ENCODE results near the gene USPL1.

Gene USPL1

GRCh38 chr13:30615866-30616541, 1.7 kb upstream of the USPL1 start:
- peak overlapping the region; percentile 98 for H3K4me3 ChIP-seq (ENCODE audit: low read depth, low read length)
- no peaks in the 10 kb centered on the region; the same call in 1 of the 2 replicates for H3K36me3 ChIP-seq (ENCODE audit: control insufficient read depth, insufficient read depth, low read length)
- peaks cover 17% of the 10 kb centered on the region for H3K4me1 ChIP-seq (ENCODE audit: control insufficient read depth, insufficient read depth, low read length)
- H3K9me3 ChIP-seq (ENCODE audit: control insufficient read depth, insufficient read depth, low read length): no peaks in the 10 kb centered on the region
- H3K27me3 ChIP-seq (ENCODE audit: control insufficient read depth, insufficient read depth, low read length): no peaks in the 10 kb centered on the region
- H3K27ac ChIP-seq (ENCODE audit: low read depth, low read length): peak overlapping the region; percentile 100
- peak overlapping the region; percentile 85 for H3K9ac ChIP-seq (ENCODE audit: low read depth, low read length)

GRCh38 chr13:30616927-30617314, 799 bp upstream of the USPL1 start:
- Histone ChIP-seq H3K36me3 (ENCODE audit: control insufficient read depth, insufficient read depth, low read length) (peaks cover 7% of the 10 kb centered on the region), H3K9me3 (ENCODE audit: control insufficient read depth, insufficient read depth, low read length) (no peaks in the 10 kb centered on the region), H3K9ac (ENCODE audit: low read depth, low read length) (peak overlapping the region; percentile 85), H3K27me3 (ENCODE audit: control insufficient read depth, insufficient read depth, low read length) (no peaks in the 10 kb centered on the region), H3K27ac (ENCODE audit: low read depth, low read length) (peak overlapping the region; percentile 100), H3K4me1 (ENCODE audit: control insufficient read depth, insufficient read depth, low read length) (peaks cover 17% of the 10 kb centered on the region), H3K4me3 (ENCODE audit: low read depth, low read length) (peak overlapping the region; percentile 98)

- no peaks in the 10 kb centered on the region for H3K27me3 ChIP-seq (ENCODE audit: control insufficient read depth, insufficient read depth, low read length)
- peaks cover 17% of the 10 kb centered on the region for H3K4me1 ChIP-seq (ENCODE audit: control insufficient read depth, insufficient read depth, low read length)
- peak overlapping the region; percentile 98 for H3K4me3 ChIP-seq (ENCODE audit: low read depth, low read length)
- H3K27ac ChIP-seq (ENCODE audit: low read depth, low read length): peak overlapping the region; percentile 100
- peak overlapping the region; percentile 70 for H3K9ac ChIP-seq (ENCODE audit: low read depth, low read length)
- no peaks in the 10 kb centered on the region for H3K9me3 ChIP-seq (ENCODE audit: control insufficient read depth, insufficient read depth, low read length)
- peaks cover 21% of the 10 kb centered on the region for H3K36me3 ChIP-seq (ENCODE audit: control insufficient read depth, insufficient read depth, low read length)
These were observed 638 bp downstream of the USPL1 start for GRCh38 chr13:30618186-30618929.

- Histone ChIP-seq H3K27ac (ENCODE audit: low read depth, low read length) (no peak overlapping the region), H3K9me3 (ENCODE audit: control insufficient read depth, insufficient read depth, low read length) (no peaks in the 10 kb centered on the region), H3K4me3 (ENCODE audit: low read depth, low read length) (peak overlapping the region; percentile 98), H3K36me3 (ENCODE audit: control insufficient read depth, insufficient read depth, low read length) (peaks cover 27% of the 10 kb centered on the region), H3K4me1 (ENCODE audit: control insufficient read depth, insufficient read depth, low read length) (peaks cover 17% of the 10 kb centered on the region), H3K27me3 (ENCODE audit: control insufficient read depth, insufficient read depth, low read length) (no peaks in the 10 kb centered on the region), H3K9ac (ENCODE audit: low read depth, low read length) (peak overlapping the region; percentile 70; the same call in 1 of the 2 replicates)
These were observed 1.2 kb downstream of the USPL1 start for GRCh38 chr13:30618930-30619279.

- H3K27ac ChIP-seq (ENCODE audit: low read depth, low read length): no peak overlapping the region
- peak overlapping the region; percentile 98; the same call in 1 of the 2 replicates for H3K4me3 ChIP-seq (ENCODE audit: low read depth, low read length)
- H3K9ac ChIP-seq (ENCODE audit: low read depth, low read length): no peak overlapping the region; the same call in 1 of the 2 replicates
These were observed 2.0 kb downstream of the USPL1 start for GRCh38 chr13:30619731-30620130.

GRCh38 chr13:30620941-30621340, 3.2 kb downstream of the USPL1 start:
- no peak overlapping the region for H3K9ac ChIP-seq (ENCODE audit: low read depth, low read length)
- no peak overlapping the region for H3K4me3 ChIP-seq (ENCODE audit: low read depth, low read length)
- peaks cover 9% of the 10 kb centered on the region for H3K4me1 ChIP-seq (ENCODE audit: control insufficient read depth, insufficient read depth, low read length)
- no peaks in the 10 kb centered on the region for H3K9me3 ChIP-seq (ENCODE audit: control insufficient read depth, insufficient read depth, low read length)
- no peaks in the 10 kb centered on the region for H3K27me3 ChIP-seq (ENCODE audit: control insufficient read depth, insufficient read depth, low read length)
- no peak overlapping the region for H3K27ac ChIP-seq (ENCODE audit: low read depth, low read length)
- peaks cover 36% of the 10 kb centered on the region for H3K36me3 ChIP-seq (ENCODE audit: control insufficient read depth, insufficient read depth, low read length)

More at GRCh38 chr13:30619731-30620130, 2.0 kb downstream of the USPL1 start:
- Histone ChIP-seq H3K9me3 (ENCODE audit: control insufficient read depth, insufficient read depth, low read length) (no peaks in the 10 kb centered on the region), H3K36me3 (ENCODE audit: control insufficient read depth, insufficient read depth, low read length) (peaks cover 35% of the 10 kb centered on the region), H3K27me3 (ENCODE audit: control insufficient read depth, insufficient read depth, low read length) (no peaks in the 10 kb centered on the region), H3K4me1 (ENCODE audit: control insufficient read depth, insufficient read depth, low read length) (peaks cover 17% of the 10 kb centered on the region)

GRCh38 chr13:30622551-30622950, 4.8 kb downstream of the USPL1 start:
- Histone ChIP-seq H3K27me3 (ENCODE audit: control insufficient read depth, insufficient read depth, low read length) (no peaks in the 10 kb centered on the region), H3K4me1 (ENCODE audit: control insufficient read depth, insufficient read depth, low read length) (peaks cover 6% of the 10 kb centered on the region; the same call in 1 of the 2 replicates), H3K9ac (ENCODE audit: low read depth, low read length) (no peak overlapping the region), H3K27ac (ENCODE audit: low read depth, low read length) (no peak overlapping the region), H3K36me3 (ENCODE audit: control insufficient read depth, insufficient read depth, low read length) (peaks cover 41% of the 10 kb centered on the region), H3K9me3 (ENCODE audit: control insufficient read depth, insufficient read depth, low read length) (no peaks in the 10 kb centered on the region), H3K4me3 (ENCODE audit: low read depth, low read length) (no peak overlapping the region)

- no peaks in the 10 kb centered on the region for H3K9me3 ChIP-seq (ENCODE audit: control insufficient read depth, insufficient read depth, low read length)
- no peak overlapping the region for H3K4me3 ChIP-seq (ENCODE audit: low read depth, low read length)
- no peak overlapping the region for H3K27ac ChIP-seq (ENCODE audit: low read depth, low read length)
- peaks cover 41% of the 10 kb centered on the region for H3K36me3 ChIP-seq (ENCODE audit: control insufficient read depth, insufficient read depth, low read length)
- H3K9ac ChIP-seq (ENCODE audit: low read depth, low read length): no peak overlapping the region
- no peaks in the 10 kb centered on the region for H3K27me3 ChIP-seq (ENCODE audit: control insufficient read depth, insufficient read depth, low read length)
- H3K4me1 ChIP-seq (ENCODE audit: control insufficient read depth, insufficient read depth, low read length): peaks cover 6% of the 10 kb centered on the region; the same call in 1 of the 2 replicates
These were observed 5.7 kb downstream of the USPL1 start for GRCh38 chr13:30623392-30623791.

GRCh38 chr13:30624630-30625029, 6.9 kb downstream of the USPL1 start:
- Histone ChIP-seq H3K9ac (ENCODE audit: low read depth, low read length) (no peak overlapping the region), H3K27me3 (ENCODE audit: control insufficient read depth, insufficient read depth, low read length) (no peaks in the 10 kb centered on the region), H3K36me3 (ENCODE audit: control insufficient read depth, insufficient read depth, low read length) (peaks cover 53% of the 10 kb centered on the region), H3K4me3 (ENCODE audit: low read depth, low read length) (no peak overlapping the region), H3K9me3 (ENCODE audit: control insufficient read depth, insufficient read depth, low read length) (no peaks in the 10 kb centered on the region), H3K27ac (ENCODE audit: low read depth, low read length) (no peak overlapping the region), H3K4me1 (ENCODE audit: control insufficient read depth, insufficient read depth, low read length) (no peaks in the 10 kb centered on the region)

- H3K4me1 ChIP-seq (ENCODE audit: control insufficient read depth, insufficient read depth, low read length): no peaks in the 10 kb centered on the region
- H3K9ac ChIP-seq (ENCODE audit: low read depth, low read length): no peak overlapping the region
- H3K27ac ChIP-seq (ENCODE audit: low read depth, low read length): no peak overlapping the region
- H3K4me3 ChIP-seq (ENCODE audit: low read depth, low read length): no peak overlapping the region
- no peaks in the 10 kb centered on the region for H3K9me3 ChIP-seq (ENCODE audit: control insufficient read depth, insufficient read depth, low read length)
- no peaks in the 10 kb centered on the region for H3K27me3 ChIP-seq (ENCODE audit: control insufficient read depth, insufficient read depth, low read length)
- peaks cover 64% of the 10 kb centered on the region for H3K36me3 ChIP-seq (ENCODE audit: control insufficient read depth, insufficient read depth, low read length)
These were observed 11.8 kb downstream of the USPL1 start for GRCh38 chr13:30629527-30629926.

GRCh38 chr13:30633861-30634260, 16.1 kb downstream of the USPL1 start:
- H3K9me3 ChIP-seq (ENCODE audit: control insufficient read depth, insufficient read depth, low read length): no peaks in the 10 kb centered on the region
- no peaks in the 10 kb centered on the region for H3K4me1 ChIP-seq (ENCODE audit: control insufficient read depth, insufficient read depth, low read length)
- peaks cover 62% of the 10 kb centered on the region for H3K36me3 ChIP-seq (ENCODE audit: control insufficient read depth, insufficient read depth, low read length)
- H3K27me3 ChIP-seq (ENCODE audit: control insufficient read depth, insufficient read depth, low read length): no peaks in the 10 kb centered on the region
- H3K4me3 ChIP-seq (ENCODE audit: low read depth, low read length): no peak overlapping the region
- no peak overlapping the region for H3K9ac ChIP-seq (ENCODE audit: low read depth, low read length)
- H3K27ac ChIP-seq (ENCODE audit: low read depth, low read length): no peak overlapping the region
